AG04449 (cell line): ENCODE results near the gene NET1.
A peak's percentile ranks its signal among the peaks of the same experiment; 100 is the strongest.
"Not testable (repeated sequence)": the region's sequence is repeated elsewhere in the genome, so short reads cannot be mapped to it uniquely, and the experiment has no call there.

Experiments used
- CTCF ChIA-PET: fragments of 350-600 bp; formaldehyde crosslinking; extraction: SDS; loops from one replicate; lab custom pipeline; 2021; ENCODE audit warnings: antibody characterized with exemption; lab: Yijun Ruan, JAX
- POLR2A ChIA-PET: fragments of 400-600, 350-600 bp; formaldehyde crosslinking; extraction: SDS; loops from one replicate; lab custom pipeline; 2020; ENCODE audit warnings: antibody characterized with exemption, inconsistent platforms; lab: Yijun Ruan, JAX
- DNase-seq: peaks from one replicate; pipeline ENCODE4 v3.0.0-alpha.2; 2010; ENCODE audit warnings: low read depth, low spot score
- H3K4me3 ChIP-seq: 2 replicates; pipeline ENCODE4 v1.5.1; 2011; ENCODE audit warnings: low read depth, mild to moderate bottlenecking, control low read depth, low read length
- CTCF ChIP-seq: IDR thresholded peaks from one replicate; pipeline ENCODE4 v1.5.1; 2011; ENCODE audit warnings: mild to moderate bottlenecking, moderate library complexity, low read length, control low read depth, inconsistent platforms; ENCODE audit not compliant: insufficient read depth; ENCODE audit errors: missing control alignments

Gene NET1

DNA sequence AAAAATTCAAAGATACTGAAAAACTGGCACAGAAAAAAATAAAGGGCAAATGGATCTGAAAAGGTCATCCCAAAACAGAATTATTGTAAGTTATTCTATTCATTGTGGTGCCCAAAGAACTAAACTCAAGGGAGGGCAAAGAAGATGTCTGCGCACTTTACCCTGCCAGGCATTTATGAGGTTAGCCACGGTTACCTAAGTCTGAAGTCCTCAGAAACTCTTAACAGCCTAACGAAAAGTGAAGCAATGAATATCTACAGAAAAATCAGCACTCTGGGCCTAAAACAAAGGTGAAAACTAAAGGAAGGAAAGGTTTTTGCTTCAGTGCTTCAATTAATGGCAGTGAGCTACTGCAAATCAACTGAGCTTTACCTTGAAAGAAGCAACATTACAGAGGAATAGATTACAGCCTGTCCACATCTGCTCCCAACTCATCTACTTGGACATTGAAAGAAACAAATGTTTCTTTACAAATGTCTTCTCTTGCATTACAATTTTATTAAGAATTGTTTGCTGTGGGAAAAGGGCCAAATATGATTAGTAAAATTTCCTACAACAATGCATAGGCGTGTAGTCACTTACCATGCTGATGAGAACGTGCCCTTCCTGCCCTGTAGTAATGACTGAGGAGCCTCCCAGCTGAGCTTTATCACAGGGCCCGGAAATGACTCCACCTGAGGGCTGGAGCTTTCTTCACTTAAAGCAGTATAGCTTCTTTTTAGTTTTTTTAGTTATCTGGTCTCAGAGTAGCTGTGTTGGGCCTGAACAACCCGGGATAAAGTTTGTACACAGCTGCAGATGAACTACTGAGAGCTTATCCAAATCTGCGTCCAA lies 7.9 kb upstream of the NET1 start, which contains the start of gene TUBAL3:
Gene TUBAL3 (minus strand): TSS at position 621 of the 834 bp plus-strand sequence. CDS start 36 bp downstream, at position 585.
- ChIA-PET CTCF (interaction anchor here (0.6 to 1.4 kb wide), 2 partner anchors 21 to 31 kb away, joined by 3 to 4 read pairs; no protein-coding TSS in a partner anchor), POLR2A (no interaction called here)
- H3K4me3 ChIP-seq: no peak within 1 kb of the TSS
- TF ChIP-seq CTCF: no peak
- no peak for DNase-seq

DNA sequence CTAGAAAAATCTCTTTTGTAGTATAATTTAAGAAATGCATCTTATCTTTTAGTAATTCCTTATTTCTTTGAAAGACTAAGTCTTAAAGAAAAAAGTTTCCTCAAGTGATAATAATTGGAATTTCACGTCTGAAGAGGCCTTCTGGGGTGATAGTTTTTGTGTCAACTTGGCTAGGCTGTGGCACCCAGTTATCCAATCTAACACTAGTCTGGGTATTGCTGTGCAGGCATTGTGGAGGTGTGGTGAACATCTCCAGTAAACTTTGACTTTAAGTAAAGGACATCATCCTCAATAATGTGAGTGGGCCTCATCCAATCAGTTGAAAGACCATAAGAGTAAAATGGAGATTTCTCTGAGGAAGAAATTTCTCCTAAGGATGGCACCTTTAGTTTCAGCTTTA lies 5.4 kb upstream of the NET1 start:
- no peak overlapping the region for H3K4me3 ChIP-seq
- DNase-seq: no peak
- no peak for TF ChIP-seq CTCF
- POLR2A ChIA-PET: no interaction called here
- CTCF ChIA-PET: no interaction called here

DNA sequence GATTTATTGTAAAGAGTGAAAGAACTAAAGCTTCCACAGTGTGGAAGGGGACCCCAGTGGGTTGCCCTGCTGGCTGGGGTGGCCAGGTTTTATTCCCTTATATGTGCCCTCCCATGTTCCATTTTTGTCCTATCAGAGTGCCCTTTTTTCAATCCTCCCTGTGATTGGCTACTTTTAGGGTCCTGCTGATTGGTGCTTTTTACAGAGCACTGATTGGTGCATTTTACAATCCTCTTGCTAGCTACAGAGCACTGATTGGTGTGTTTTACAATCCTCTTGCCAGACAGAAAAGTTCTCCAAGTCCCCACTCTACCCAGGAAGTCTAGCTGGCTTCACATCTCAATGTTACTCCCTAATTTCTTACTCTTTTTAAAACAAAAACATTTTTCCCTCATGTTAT lies 1.6 kb upstream of the NET1 start:
- POLR2A ChIA-PET, DNase-seq, H3K4me3 ChIP-seq: not testable (repeated sequence)
- CTCF ChIA-PET: interaction anchor here (1.1 to 2.9 kb wide), 2 partner anchors 596 kb away, joined by 3 to 8 read pairs; no protein-coding TSS in a partner anchor

GRCh38 chr10:5411941-5412276 lies 448 bp upstream of the NET1 start:
- no peak for DNase-seq
- POLR2A ChIA-PET: no interaction called here
- no peak for TF ChIP-seq CTCF
- H3K4me3 ChIP-seq: peak overlapping the region; percentile 79
- CTCF ChIA-PET: interaction anchor here (2.9 to 4.5 kb wide), 2 partner anchors 562 to 597 kb away, joined by 8 to 12 read pairs; no protein-coding TSS in a partner anchor

DNA sequence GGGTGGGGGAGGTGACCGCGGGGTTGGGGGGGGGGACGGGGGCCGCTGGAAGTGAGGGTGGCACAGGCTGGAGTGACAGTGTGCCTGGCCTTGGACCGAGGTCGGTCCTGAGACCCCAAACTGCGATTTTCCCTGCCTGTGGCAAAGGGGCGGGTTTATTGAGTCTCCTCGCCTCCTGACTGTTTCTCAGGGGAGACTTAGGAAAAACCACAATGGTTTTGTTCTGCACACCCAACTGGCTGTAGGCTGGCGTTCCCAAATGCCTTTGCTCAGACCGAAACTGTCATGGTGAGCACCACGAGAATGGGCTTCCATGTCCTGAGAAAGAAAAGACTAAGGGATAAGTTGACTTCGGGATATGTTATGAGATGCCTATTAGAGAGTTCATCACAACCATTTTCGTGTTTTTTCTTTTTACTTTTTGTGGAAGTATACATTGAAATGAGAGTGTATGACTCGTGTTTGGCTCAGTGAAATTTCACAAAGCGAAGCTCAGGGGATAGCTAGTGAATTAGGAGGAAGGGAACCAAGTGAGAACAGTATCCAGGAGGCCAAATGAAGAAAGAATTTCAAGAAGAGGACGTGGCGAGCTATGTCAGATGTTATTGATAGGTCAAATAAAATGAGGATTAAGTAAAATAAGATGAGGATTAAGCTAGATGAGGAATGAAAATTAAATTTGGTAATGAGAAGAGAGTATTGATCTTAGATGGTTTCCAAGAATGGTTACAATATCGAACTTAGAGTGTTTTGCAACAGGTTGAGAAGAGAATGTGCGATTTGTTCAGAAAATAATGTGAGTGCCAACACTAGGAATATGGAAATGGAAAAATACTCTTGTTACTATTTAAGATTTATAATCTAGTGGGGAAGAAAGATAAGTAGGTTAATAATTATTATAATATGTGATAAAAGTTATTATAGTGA lies 918 bp downstream of the NET1 start:
- peak overlapping the region; percentile 79 for H3K4me3 ChIP-seq
- POLR2A ChIA-PET: no interaction called here
- TF ChIP-seq CTCF: no peak
- CTCF ChIA-PET: interaction anchor here (0.6 to 4.5 kb wide), 4 partner anchors 10 to 599 kb away, joined by 3 to 12 read pairs (median 6); no protein-coding TSS in a partner anchor
- DNase-seq: no peak

- ChIA-PET POLR2A (no interaction called here), CTCF (interaction anchor here (0.9 to 4.0 kb wide), 2 partner anchors 17 to 28 kb away, joined by 3 to 26 read pairs; no protein-coding TSS in a partner anchor)
- DNase-seq: no peak
- H3K4me3 ChIP-seq: no peak overlapping the region
- TF ChIP-seq CTCF: no peak
Measured at GRCh38 chr10:5416981-5417380, 4.6 kb downstream of the NET1 start.
